Brain microvascular endothelial cell (primary cell): ENCODE results near the gene DERL3.

Source experiments
- DNase-seq: peaks from one replicate; pipeline ENCODE4 v3.0.0-alpha.2; 2020
- H3K27ac ChIP-seq: fragments of 250-450 bp; sonication (Bioruptor Pico); 2 replicates; pipeline ENCODE4 v1.5.1; 2020; ENCODE audit warnings: mild to moderate bottlenecking, moderate library complexity
- H3K27me3 ChIP-seq: fragments of 250-450 bp; sonication (Bioruptor Pico); replicated peaks from 2 replicates; pipeline ENCODE4 v1.5.1; 2020; ENCODE audit warnings: mild to moderate bottlenecking
- H3K36me3 ChIP-seq: fragments of 250-450 bp; sonication (Bioruptor Pico); replicated peaks from 2 replicates; pipeline ENCODE4 v1.5.1; 2020; ENCODE audit warnings: mild to moderate bottlenecking
- H3K4me3 ChIP-seq: 2 replicates; pipeline ENCODE4 v1.5.1; 2011; ENCODE audit warnings: low read depth, mild to moderate bottlenecking, control low read depth, low read length, moderate library complexity
- in situ Hi-C: cut with HindIII; loops from 2 replicates; pipeline ENCODE4 v1.10.0; 2017; ENCODE audit warnings: low sequenced_read_pairs, low pct_ligation_motif_present
- TF ChIP-seq, protein P1 (sequence below): IDR thresholded peaks from 2 replicates; pipeline ENCODE4 v1.5.1; 2011; ENCODE audit warnings: low read depth, mild to moderate bottlenecking, moderate library complexity, low read length, control low read depth, inconsistent platforms; ENCODE audit errors: missing control alignments

The DERL3 gene

DNA sequence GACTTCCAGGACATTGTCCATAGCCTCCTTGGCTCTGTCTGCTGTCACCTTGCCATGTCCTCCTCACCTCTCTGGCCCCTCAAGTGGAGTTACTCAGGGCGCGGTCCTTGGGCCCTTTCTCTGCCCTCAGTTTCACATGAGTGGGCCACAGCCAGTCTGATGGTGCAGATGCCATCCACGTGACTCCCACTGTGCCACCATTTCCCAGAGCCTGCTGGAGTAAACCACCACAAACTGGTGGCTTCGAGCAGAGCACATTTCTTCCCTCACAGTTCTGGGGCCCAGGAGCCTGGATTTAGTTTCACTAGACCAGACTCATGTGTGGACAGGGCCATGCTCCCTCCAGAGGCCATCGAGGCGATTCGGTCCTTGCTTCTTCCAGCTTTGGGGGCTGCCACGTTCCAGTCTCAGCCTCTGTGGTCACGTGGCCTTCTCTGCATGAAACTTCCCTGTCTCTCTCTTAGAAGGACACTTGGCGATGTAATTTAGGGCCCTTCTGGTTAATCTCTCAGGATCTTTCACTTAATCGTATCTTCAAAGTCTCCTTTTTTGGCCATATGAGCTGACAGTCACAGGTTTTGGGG is 37.5 kb downstream of the DERL3 start:
- DNase-seq = no peak
- Histone ChIP-seq H3K36me3 (peaks cover 74% of the 10 kb centered on the region), H3K27ac (no peak overlapping the region), H3K27me3 (no peaks in the 10 kb centered on the region), H3K4me3 (no peak overlapping the region)
- TF ChIP-seq, protein P1, sequence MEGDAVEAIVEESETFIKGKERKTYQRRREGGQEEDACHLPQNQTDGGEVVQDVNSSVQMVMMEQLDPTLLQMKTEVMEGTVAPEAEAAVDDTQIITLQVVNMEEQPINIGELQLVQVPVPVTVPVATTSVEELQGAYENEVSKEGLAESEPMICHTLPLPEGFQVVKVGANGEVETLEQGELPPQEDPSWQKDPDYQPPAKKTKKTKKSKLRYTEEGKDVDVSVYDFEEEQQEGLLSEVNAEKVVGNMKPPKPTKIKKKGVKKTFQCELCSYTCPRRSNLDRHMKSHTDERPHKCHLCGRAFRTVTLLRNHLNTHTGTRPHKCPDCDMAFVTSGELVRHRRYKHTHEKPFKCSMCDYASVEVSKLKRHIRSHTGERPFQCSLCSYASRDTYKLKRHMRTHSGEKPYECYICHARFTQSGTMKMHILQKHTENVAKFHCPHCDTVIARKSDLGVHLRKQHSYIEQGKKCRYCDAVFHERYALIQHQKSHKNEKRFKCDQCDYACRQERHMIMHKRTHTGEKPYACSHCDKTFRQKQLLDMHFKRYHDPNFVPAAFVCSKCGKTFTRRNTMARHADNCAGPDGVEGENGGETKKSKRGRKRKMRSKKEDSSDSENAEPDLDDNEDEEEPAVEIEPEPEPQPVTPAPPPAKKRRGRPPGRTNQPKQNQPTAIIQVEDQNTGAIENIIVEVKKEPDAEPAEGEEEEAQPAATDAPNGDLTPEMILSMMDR = no peak
- in situ Hi-C loops = no loop called here

DNA sequence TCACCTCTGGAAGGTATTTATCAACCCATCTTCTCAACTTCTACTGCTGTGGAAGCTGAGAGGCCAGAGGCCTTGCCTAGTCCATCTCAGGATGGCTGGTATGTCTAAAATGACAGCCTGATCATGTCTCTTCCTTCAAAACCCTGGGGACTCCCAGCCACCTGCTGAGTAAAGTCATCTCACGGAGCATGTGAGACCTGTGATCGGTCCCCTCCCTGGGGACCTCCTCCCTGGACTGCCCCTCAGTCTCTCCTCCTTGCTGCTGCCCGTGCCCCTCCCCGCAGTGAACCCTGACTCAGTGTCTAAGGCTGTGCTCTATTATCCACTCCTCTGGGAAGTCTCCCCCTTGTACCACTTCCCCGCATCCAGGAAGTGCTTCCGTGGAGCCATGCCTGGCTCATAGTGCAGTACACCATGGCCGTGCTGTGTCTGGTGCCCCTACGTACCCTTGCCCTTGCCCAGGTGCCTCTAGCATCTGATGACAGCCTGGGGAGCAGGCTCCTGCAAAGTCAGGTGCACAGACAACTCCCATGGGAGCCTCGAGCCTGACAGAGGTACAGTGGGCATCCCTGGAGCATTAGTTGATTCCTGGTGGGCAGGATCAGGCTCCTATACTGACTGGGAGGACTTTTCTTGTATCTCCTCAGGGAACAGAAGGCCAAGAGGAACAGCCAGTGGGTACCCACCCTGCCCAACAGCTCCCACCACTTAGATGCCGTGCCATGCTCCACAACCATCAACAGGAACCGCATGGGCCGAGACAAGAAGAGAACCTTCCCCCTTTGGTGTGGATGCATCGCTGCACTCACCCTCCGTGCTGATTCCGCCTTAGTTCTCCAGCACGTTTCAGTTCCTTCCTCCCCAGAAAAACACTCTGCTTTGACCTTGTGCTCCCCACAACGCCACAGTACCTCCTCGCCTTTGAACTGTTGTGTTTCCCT is 38.2 kb downstream of the DERL3 start:
- no peak for DNase-seq
- Histone ChIP-seq H3K4me3 (no peak overlapping the region), H3K27ac (no peak overlapping the region), H3K36me3 (peaks cover 72% of the 10 kb centered on the region), H3K27me3 (no peaks in the 10 kb centered on the region)
- in situ Hi-C loops = no loop called here
- TF ChIP-seq, protein P1 = no peak

GRCh38 chr22:23796461-23796860 is 42.3 kb downstream of the DERL3 start:
- in situ Hi-C loops = no loop called here
- H3K27ac ChIP-seq = no peak overlapping the region
- TF ChIP-seq, protein P1 = no peak
- no peak overlapping the region for H3K4me3 ChIP-seq
- no peaks in the 10 kb centered on the region for H3K27me3 ChIP-seq
- H3K36me3 ChIP-seq = peaks cover 59% of the 10 kb centered on the region
- no peak for DNase-seq

- no peak for DNase-seq
- no peak overlapping the region for H3K4me3 ChIP-seq
- TF ChIP-seq, protein P1 = no peak
- in situ Hi-C loops = no loop called here
- H3K36me3 ChIP-seq = peaks cover 38% of the 10 kb centered on the region
- no peak overlapping the region for H3K27ac ChIP-seq
- H3K27me3 ChIP-seq = no peaks in the 10 kb centered on the region
Observed at GRCh38 chr22:23793326-23793725, 45.5 kb downstream of the DERL3 start.

GRCh38 chr22:23791738-23792645 is 46.8 kb downstream of the DERL3 start:
- in situ Hi-C loops = no loop called here
- Histone ChIP-seq H3K36me3 (peaks cover 32% of the 10 kb centered on the region), H3K27me3 (no peaks in the 10 kb centered on the region), H3K4me3 (no peak overlapping the region), H3K27ac (no peak overlapping the region)
- no peak for DNase-seq
- TF ChIP-seq, protein P1 = no peak
